ENCODE measurements around the gene EDN2. TPM values are rescaled to one million over a fixed set of nuclear protein-coding genes. Genes with fewer than 3 reads are reported as not detected.

EDN2 gene
- total RNA-seq, 1 experiment from 2014 or later, result not detected

- Histone ChIP-seq H3K4me1 (ENCODE audit: insufficient read depth, low read length, poor library complexity, severe bottlenecking) (peaks cover 21% of the 10 kb centered on the region), H3K27me3 (replicated peaks; ENCODE audit: insufficient read depth, low read depth, low read length, poor library complexity) (no peaks in the 10 kb centered on the region), H3K27ac (ENCODE audit: low read depth, low read length, poor library complexity, severe bottlenecking) (no peak overlapping the region), H3K9me3 (ENCODE audit: low read depth, low read length, poor library complexity, severe bottlenecking) (no peaks in the 10 kb centered on the region), H3K4me3 (ENCODE audit: low read depth, low read length, poor library complexity, severe bottlenecking) (no peak overlapping the region), H3K36me3 (ENCODE audit: insufficient read depth, low read length, poor library complexity, severe bottlenecking) (no peaks in the 10 kb centered on the region)
- no TSS peak for BruUV-seq (replicated peaks)
- TF ChIP-seq EZH2 (IDR thresholded peaks at IDR 0.05; ENCODE audit: borderline replicate concordance, low read depth, low read length, poor library complexity, severe bottlenecking), result no peak
- DNase-seq (ENCODE audit: low spot score), result no peak
- ChIA-PET POLR2A (ENCODE audit: low non-redundant PET) (no interaction called here), CTCF (no interaction called here)
- intact Hi-C loops (cut with micrococcal nuclease; ENCODE audit: unreplicated experiment), result no loop called here
These were observed 5.1 kb upstream of the EDN2 start for GRCh38 chr1:41489561-41489960.

DNA sequence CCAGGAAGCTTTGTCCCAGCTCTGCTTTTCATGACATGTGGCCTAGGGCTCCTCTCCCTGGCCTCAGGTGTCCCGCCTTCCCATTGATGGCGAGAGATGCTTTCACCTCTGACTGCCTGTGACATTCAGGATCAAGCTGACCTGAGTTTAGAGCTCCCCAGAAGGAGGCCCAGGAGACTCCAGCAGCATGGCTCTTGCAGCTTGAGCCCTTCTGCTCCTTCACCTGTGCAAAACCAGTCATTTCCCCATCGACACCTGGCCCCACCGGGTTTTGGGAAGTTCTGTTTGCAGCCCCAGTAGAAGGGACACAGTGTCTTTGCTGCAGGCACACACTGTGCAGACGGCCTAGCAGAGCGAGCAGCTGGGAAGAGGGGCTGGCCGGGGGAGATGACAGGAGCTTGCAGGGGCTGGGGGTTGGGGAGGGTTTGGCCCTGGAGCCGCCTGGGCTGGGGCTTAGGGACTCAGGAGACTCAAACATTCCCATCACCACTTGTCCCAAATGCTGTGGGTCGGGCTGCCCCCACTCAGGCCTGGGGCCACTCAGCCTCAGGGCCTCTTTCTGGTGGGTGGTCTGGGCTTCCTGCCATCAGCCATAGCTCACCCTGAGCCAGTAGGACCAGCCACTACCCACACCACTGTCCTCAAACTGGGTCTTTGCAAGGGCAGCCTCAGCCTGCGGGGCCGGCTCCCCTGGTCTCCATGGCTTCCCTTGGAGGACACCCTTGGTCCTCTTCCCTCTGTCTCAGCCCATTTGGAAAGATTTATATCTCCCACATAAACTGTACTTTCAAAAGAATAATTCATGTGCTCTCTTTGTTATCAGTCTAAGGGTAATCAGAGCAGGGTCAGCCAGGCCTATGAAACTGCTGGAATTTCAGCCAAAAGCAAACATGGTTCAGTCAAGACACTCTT, 3.8 kb upstream of the EDN2 start:
- Histone ChIP-seq H3K4me1 (ENCODE audit: insufficient read depth, low read length, poor library complexity, severe bottlenecking) (peaks cover 32% of the 10 kb centered on the region), H3K27me3 (replicated peaks; ENCODE audit: insufficient read depth, low read depth, low read length, poor library complexity) (no peaks in the 10 kb centered on the region), H3K4me3 (ENCODE audit: low read depth, low read length, poor library complexity, severe bottlenecking) (no peak overlapping the region), H3K9me3 (ENCODE audit: low read depth, low read length, poor library complexity, severe bottlenecking) (no peaks in the 10 kb centered on the region), H3K36me3 (ENCODE audit: insufficient read depth, low read length, poor library complexity, severe bottlenecking) (no peaks in the 10 kb centered on the region), H3K27ac (ENCODE audit: low read depth, low read length, poor library complexity, severe bottlenecking) (no peak overlapping the region)
- intact Hi-C loops (cut with micrococcal nuclease; ENCODE audit: unreplicated experiment), result no loop called here
- CTCF ChIA-PET, result no interaction called here
- POLR2A ChIA-PET (ENCODE audit: low non-redundant PET), result no interaction called here
- TF ChIP-seq EZH2 (IDR thresholded peaks at IDR 0.05; ENCODE audit: borderline replicate concordance, low read depth, low read length, poor library complexity, severe bottlenecking), result no peak
- TF ChIP-seq, protein P1, sequence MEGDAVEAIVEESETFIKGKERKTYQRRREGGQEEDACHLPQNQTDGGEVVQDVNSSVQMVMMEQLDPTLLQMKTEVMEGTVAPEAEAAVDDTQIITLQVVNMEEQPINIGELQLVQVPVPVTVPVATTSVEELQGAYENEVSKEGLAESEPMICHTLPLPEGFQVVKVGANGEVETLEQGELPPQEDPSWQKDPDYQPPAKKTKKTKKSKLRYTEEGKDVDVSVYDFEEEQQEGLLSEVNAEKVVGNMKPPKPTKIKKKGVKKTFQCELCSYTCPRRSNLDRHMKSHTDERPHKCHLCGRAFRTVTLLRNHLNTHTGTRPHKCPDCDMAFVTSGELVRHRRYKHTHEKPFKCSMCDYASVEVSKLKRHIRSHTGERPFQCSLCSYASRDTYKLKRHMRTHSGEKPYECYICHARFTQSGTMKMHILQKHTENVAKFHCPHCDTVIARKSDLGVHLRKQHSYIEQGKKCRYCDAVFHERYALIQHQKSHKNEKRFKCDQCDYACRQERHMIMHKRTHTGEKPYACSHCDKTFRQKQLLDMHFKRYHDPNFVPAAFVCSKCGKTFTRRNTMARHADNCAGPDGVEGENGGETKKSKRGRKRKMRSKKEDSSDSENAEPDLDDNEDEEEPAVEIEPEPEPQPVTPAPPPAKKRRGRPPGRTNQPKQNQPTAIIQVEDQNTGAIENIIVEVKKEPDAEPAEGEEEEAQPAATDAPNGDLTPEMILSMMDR (conservative IDR thresholded peaks at IDR 0.05; ENCODE audit: low read depth, low read length), result no peak
- BruUV-seq (replicated peaks), result no TSS peak
- DNase-seq (ENCODE audit: low spot score), result no peak

GRCh38 chr1:41487126-41488039, 2.9 kb upstream of the EDN2 start:
- TF ChIP-seq, protein P1 (conservative IDR thresholded peaks at IDR 0.05; ENCODE audit: low read depth, low read length), result no peak
- no peak for TF ChIP-seq EZH2 (IDR thresholded peaks at IDR 0.05; ENCODE audit: borderline replicate concordance, low read depth, low read length, poor library complexity, severe bottlenecking)
- H3K4me1 ChIP-seq (ENCODE audit: insufficient read depth, low read length, poor library complexity, severe bottlenecking), result peaks cover 41% of the 10 kb centered on the region
- BruUV-seq (replicated peaks), result no TSS peak
- DNase-seq (ENCODE audit: low spot score), result no peak
- intact Hi-C loops (cut with micrococcal nuclease; ENCODE audit: unreplicated experiment), result no loop called here
- ChIA-PET CTCF (no interaction called here), POLR2A (ENCODE audit: low non-redundant PET) (no interaction called here)
- no peaks in the 10 kb centered on the region for H3K36me3 ChIP-seq (ENCODE audit: insufficient read depth, low read length, poor library complexity, severe bottlenecking)
- H3K27ac ChIP-seq (ENCODE audit: low read depth, low read length, poor library complexity, severe bottlenecking), result no peak overlapping the region
- no peaks in the 10 kb centered on the region for H3K27me3 ChIP-seq (replicated peaks; ENCODE audit: insufficient read depth, low read depth, low read length, poor library complexity)
- no peaks in the 10 kb centered on the region for H3K9me3 ChIP-seq (ENCODE audit: low read depth, low read length, poor library complexity, severe bottlenecking)
- H3K4me3 ChIP-seq (ENCODE audit: low read depth, low read length, poor library complexity, severe bottlenecking), result no peak overlapping the region
